ENCODE data around the gene RRAGD.

DNA sequence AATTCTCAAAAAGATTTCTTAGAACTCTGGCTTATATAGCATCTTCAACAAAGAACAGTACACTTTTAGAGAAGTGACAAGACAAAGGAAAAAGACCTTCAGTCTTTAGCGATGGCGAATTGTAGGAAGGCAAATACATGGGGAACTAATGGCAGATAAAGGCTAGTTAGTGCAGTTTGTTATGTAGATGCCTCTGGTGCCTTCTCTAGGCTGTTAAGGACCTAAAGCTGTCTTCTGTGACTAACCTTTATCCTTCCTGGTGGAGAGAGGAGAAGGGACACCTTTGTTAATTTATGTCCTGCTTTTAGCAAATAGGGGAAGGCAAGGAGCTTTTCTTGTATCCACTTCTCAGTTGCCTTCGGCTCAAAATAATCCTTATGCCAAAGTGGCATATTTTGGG is 28.1 kb upstream of the RRAGD start:
- TF ChIP-seq, protein P1, sequence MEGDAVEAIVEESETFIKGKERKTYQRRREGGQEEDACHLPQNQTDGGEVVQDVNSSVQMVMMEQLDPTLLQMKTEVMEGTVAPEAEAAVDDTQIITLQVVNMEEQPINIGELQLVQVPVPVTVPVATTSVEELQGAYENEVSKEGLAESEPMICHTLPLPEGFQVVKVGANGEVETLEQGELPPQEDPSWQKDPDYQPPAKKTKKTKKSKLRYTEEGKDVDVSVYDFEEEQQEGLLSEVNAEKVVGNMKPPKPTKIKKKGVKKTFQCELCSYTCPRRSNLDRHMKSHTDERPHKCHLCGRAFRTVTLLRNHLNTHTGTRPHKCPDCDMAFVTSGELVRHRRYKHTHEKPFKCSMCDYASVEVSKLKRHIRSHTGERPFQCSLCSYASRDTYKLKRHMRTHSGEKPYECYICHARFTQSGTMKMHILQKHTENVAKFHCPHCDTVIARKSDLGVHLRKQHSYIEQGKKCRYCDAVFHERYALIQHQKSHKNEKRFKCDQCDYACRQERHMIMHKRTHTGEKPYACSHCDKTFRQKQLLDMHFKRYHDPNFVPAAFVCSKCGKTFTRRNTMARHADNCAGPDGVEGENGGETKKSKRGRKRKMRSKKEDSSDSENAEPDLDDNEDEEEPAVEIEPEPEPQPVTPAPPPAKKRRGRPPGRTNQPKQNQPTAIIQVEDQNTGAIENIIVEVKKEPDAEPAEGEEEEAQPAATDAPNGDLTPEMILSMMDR (IDR thresholded peaks at IDR 0.05) = no peak
- TF ChIP-seq POLR2A (IDR thresholded peaks at IDR 0.05) = no peak

All from Peyer's patch (tissue), 4 donors.